ENCODE measurements around the gene CWC27. TPM values are rescaled to one million over a fixed set of nuclear protein-coding genes. Genes with fewer than 3 reads are reported as not detected.

Gene CWC27
- total and polyA plus RNA-seq, 2 of the 13 experiments (the other 11 are each of a cell fraction or from before 2014, with no cell fraction given): 21.1 to 25.7 TPM

GRCh38 chr5:64746446-64746845, 22.3 kb upstream of the CWC27 start:
- Histone ChIP-seq H3K27me3 (ENCODE audit: control insufficient read depth in 1 of 2, insufficient read depth in 2 of 2, low read length in 2 of 2) (no peaks in the 10 kb centered on the region), H3K36me3 (replicated peaks in 1 of 2; ENCODE audit: control insufficient read depth in 1 of 2, insufficient read depth in 2 of 2, low read length in 2 of 2) (peaks cover 0 to 5% of the 10 kb centered on the region in 2 experiments; a peak in 1 of 5 replicates), H3K4me1 (ENCODE audit: insufficient read depth, low read length) (no peaks in the 10 kb centered on the region), H3K4me3 (replicated peaks in 1 of 3; ENCODE audit: insufficient read depth in 1 of 3, low read depth in 2 of 3, low read length in 3 of 3) (no peak overlapping the region), H3K9me3 (ENCODE audit: low read length) (no peaks in the 10 kb centered on the region), H3K27ac (ENCODE audit: extremely low read length, insufficient read depth, low read length) (no peak overlapping the region), H3K9ac (ENCODE audit: insufficient read depth, low read depth, low read length) (no peak overlapping the region), H4K20me1 (ENCODE audit: insufficient read depth, low read length) (no peaks in the 10 kb centered on the region), H2AFZ (ENCODE audit: low read length) (no peak overlapping the region), H3K4me2 (ENCODE audit: low read depth, low read length) (no peak overlapping the region), H3K79me2 (ENCODE audit: insufficient read depth, low read length) (peaks cover 2% of the 10 kb centered on the region)
- no peak for ATAC-seq
- ChIA-PET CTCF (ENCODE audit: low intra/inter-chr PET ratio, low total read pairs) (no interaction called here), POLR2A (no interaction called here)
- in situ Hi-C loops (cut with HindIII; ENCODE audit: extremely low pct_ligation_motif_present, low pct_unique_long_range_greater_than_20kb) (no loop called here), intact Hi-C loops (cut with micrococcal nuclease; ENCODE audit: unreplicated experiment) (no loop called here)
- TF ChIP-seq AGO1 (IDR thresholded peaks at IDR 0.05; ENCODE audit: low read depth, low read length, poor library complexity, severe bottlenecking) (no peak), DMAP1 (CRISPR knock-in tag; IDR thresholded peaks at IDR 0.05) (no peak)
- FAIRE-seq: no peak
- BruUV-seq (replicated peaks): no TSS peak
- 94% methylated on average over 1 of the region's 1 CpG for WGBS (ENCODE audit: low lambda C conversion rate)
- DNase-seq (ENCODE audit: low spot score): no peak

GRCh38 chr5:64749385-64749784, 19.3 kb upstream of the CWC27 start:
- no TSS peak for BruUV-seq (replicated peaks)
- Histone ChIP-seq H3K36me3 (replicated peaks in 1 of 2; ENCODE audit: control insufficient read depth in 1 of 2, insufficient read depth in 2 of 2, low read length in 2 of 2) (peaks cover under 1 to 8% of the 10 kb centered on the region in 2 experiments; a peak in 4 of 5 replicates), H4K20me1 (ENCODE audit: insufficient read depth, low read length) (no peaks in the 10 kb centered on the region), H3K9me3 (ENCODE audit: low read length) (no peaks in the 10 kb centered on the region), H3K9ac (ENCODE audit: insufficient read depth, low read depth, low read length) (no peak overlapping the region), H2AFZ (ENCODE audit: low read length) (no peak overlapping the region), H3K4me2 (ENCODE audit: low read depth, low read length) (no peak overlapping the region), H3K27me3 (ENCODE audit: control insufficient read depth in 1 of 2, insufficient read depth in 2 of 2, low read length in 2 of 2) (no peaks in the 10 kb centered on the region), H3K4me3 (replicated peaks in 1 of 3; ENCODE audit: insufficient read depth in 1 of 3, low read depth in 2 of 3, low read length in 3 of 3) (no peak overlapping the region), H3K27ac (ENCODE audit: extremely low read length, insufficient read depth, low read length) (no peak overlapping the region), H3K4me1 (ENCODE audit: insufficient read depth, low read length) (no peaks in the 10 kb centered on the region), H3K79me2 (ENCODE audit: insufficient read depth, low read length) (peaks cover 2% of the 10 kb centered on the region)
- WGBS (ENCODE audit: low lambda C conversion rate): 90% methylated on average over 4 of the region's 4 CpGs
- TF ChIP-seq SSRP1 (CRISPR knock-in tag; IDR thresholded peaks at IDR 0.05) (no peak), MTF2 (CRISPR knock-in tag; IDR thresholded peaks at IDR 0.05; ENCODE audit: borderline replicate concordance) (no peak), ZNF329 (CRISPR knock-in tag; IDR thresholded peaks at IDR 0.05; ENCODE audit: low read depth) (no peak), NCOA1 (CRISPR knock-in tag; IDR thresholded peaks at IDR 0.05) (no peak), RFX1 (IDR thresholded peaks at IDR 0.05) (no peak), ZNF562 (CRISPR knock-in tag; IDR thresholded peaks at IDR 0.05; ENCODE audit: borderline replicate concordance) (no peak), ZNF547 (CRISPR knock-in tag; IDR thresholded peaks at IDR 0.05) (no peak)
- no peak for DNase-seq (ENCODE audit: low spot score)
- CTCF ChIA-PET (ENCODE audit: low intra/inter-chr PET ratio, low total read pairs): no interaction called here
- POLR2A ChIA-PET: interaction anchor here (0.5 kb wide), 1 partner anchor 80 kb away, joined by 4 read pairs; no protein-coding TSS in a partner anchor
- no peak for ATAC-seq
- intact Hi-C loops (cut with micrococcal nuclease; ENCODE audit: unreplicated experiment): no loop called here
- in situ Hi-C loops (cut with HindIII; ENCODE audit: extremely low pct_ligation_motif_present, low pct_unique_long_range_greater_than_20kb): no loop called here
- no peak for FAIRE-seq
